GM19240 (cell line): Measurements from ENCODE around the gene ASB2.

Source experiments
- DNase-seq: peaks from one replicate; pipeline ENCODE4 v3.0.0; 2011; ENCODE audit warnings: low spot score; ENCODE audit not compliant: insufficient read length

ASB2 gene

GRCh38 chr14:93909429-93910128 is 66.8 kb downstream of the ASB2 start:
- DNase-seq, result no peak

- peak; percentile 95 for DNase-seq
Measured at GRCh38 chr14:93906341-93907329, 69.7 kb downstream of the ASB2 start.

GRCh38 chr14:93905623-93906022 is 70.7 kb downstream of the ASB2 start:
- no peak for DNase-seq

- no peak for DNase-seq
Measured at GRCh38 chr14:93903342-93904184, 72.8 kb downstream of the ASB2 start.

- no peak for DNase-seq
Measured at GRCh38 chr14:93902619-93903307, 73.6 kb downstream of the ASB2 start.

- DNase-seq, result no peak
Measured at GRCh38 chr14:93901813-93902212, 74.6 kb downstream of the ASB2 start.

- DNase-seq, result no peak
Measured at GRCh38 chr14:93898731-93899130, 77.6 kb downstream of the ASB2 start.

GRCh38 chr14:93898081-93898611 is 78.2 kb downstream of the ASB2 start:
- no peak for DNase-seq

- DNase-seq, result no peak
Measured at GRCh38 chr14:93897476-93897845, 78.9 kb downstream of the ASB2 start.

GRCh38 chr14:93895023-93895604 is 81.3 kb downstream of the ASB2 start:
- DNase-seq, result no peak

- no peak for DNase-seq
Measured at GRCh38 chr14:93893661-93894261, 82.6 kb downstream of the ASB2 start.

- peak; percentile 45 for DNase-seq
Measured at GRCh38 chr14:93892923-93893558, 83.3 kb downstream of the ASB2 start.

GRCh38 chr14:93892505-93892839 is 83.9 kb downstream of the ASB2 start:
- no peak for DNase-seq

- DNase-seq, result no peak
Measured at GRCh38 chr14:93891756-93892504, 84.4 kb downstream of the ASB2 start.

- DNase-seq, result no peak
Measured at GRCh38 chr14:93889739-93890483, 86.5 kb downstream of the ASB2 start.

GRCh38 chr14:93888995-93889394 is 87.4 kb downstream of the ASB2 start:
- no peak for DNase-seq

- DNase-seq, result no peak
Measured at GRCh38 chr14:93884950-93885349, 91.4 kb downstream of the ASB2 start.
